Measurements from ENCODE around the gene KRTAP9-3. TPM values are rescaled to one million over a fixed set of nuclear protein-coding genes. Genes with fewer than 3 reads are reported as not detected.

The KRTAP9-3 gene
- total and polyA plus RNA-seq, 2 donors (not counting 3 experiments of a cell fraction or from before 2014, with no cell fraction given): not detected

DNA sequence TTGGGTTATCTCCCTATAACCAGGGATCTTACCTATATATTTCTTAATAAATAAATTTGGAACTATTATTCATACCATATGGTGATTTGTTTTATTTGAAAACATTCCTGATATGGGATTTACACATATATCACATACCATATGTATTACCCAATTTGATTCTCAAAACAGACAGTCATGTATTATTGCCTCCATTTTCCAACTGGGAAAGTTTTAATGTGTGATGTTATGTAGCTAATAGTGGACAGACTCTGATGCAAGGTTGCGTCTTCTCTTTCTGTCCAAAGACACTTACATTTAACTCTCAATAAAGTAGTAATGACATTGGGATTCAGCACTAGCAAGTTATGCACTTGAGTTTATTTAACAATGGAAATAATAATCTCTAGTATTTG lies 24.0 kb downstream of the KRTAP9-3 start:
- no peaks in the 10 kb centered on the region for H3K4me1 ChIP-seq (ENCODE audit: control insufficient read depth, extremely low read depth, insufficient read depth, low read length)
- intact Hi-C loops (cut with micrococcal nuclease) (no loop called here), dilution Hi-C loops (cut with MboI; ENCODE audit: extremely low pct_ligation_motif_present, low sequenced_read_pairs) (no loop called here)
- H3K4me3 ChIP-seq (replicated peaks in 1 of 3; ENCODE audit: insufficient read depth in 1 of 3, low read depth in 1 of 3, low read length in 3 of 3): no peak overlapping the region
- TF ChIP-seq, protein P1, sequence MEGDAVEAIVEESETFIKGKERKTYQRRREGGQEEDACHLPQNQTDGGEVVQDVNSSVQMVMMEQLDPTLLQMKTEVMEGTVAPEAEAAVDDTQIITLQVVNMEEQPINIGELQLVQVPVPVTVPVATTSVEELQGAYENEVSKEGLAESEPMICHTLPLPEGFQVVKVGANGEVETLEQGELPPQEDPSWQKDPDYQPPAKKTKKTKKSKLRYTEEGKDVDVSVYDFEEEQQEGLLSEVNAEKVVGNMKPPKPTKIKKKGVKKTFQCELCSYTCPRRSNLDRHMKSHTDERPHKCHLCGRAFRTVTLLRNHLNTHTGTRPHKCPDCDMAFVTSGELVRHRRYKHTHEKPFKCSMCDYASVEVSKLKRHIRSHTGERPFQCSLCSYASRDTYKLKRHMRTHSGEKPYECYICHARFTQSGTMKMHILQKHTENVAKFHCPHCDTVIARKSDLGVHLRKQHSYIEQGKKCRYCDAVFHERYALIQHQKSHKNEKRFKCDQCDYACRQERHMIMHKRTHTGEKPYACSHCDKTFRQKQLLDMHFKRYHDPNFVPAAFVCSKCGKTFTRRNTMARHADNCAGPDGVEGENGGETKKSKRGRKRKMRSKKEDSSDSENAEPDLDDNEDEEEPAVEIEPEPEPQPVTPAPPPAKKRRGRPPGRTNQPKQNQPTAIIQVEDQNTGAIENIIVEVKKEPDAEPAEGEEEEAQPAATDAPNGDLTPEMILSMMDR (IDR thresholded peaks at IDR 0.05; ENCODE audit: extremely low read depth in 1 of 2, insufficient read depth in 1 of 2, low read depth in 1 of 2, low read length in 2 of 2): no peak
- TF ChIP-seq MYC (IDR thresholded peaks at IDR 0.05; ENCODE audit: low read depth, low read length): no peak
- no peak for TF ChIP-seq JUN (IDR thresholded peaks at IDR 0.05; ENCODE audit: borderline replicate concordance, insufficient read depth, insufficient read length, low read depth)
- no peak for TF ChIP-seq GATA2 (IDR thresholded peaks at IDR 0.05; ENCODE audit: insufficient read depth, insufficient read length, low read depth, low read length)
- no peak for TF ChIP-seq FOS (IDR thresholded peaks at IDR 0.05; ENCODE audit: borderline replicate concordance, insufficient read depth, low read length)
- TF ChIP-seq POLR2AphosphoS5 (IDR thresholded peaks at IDR 0.05; ENCODE audit: insufficient read depth, low read depth, low read length): no peak
- no peak for TF ChIP-seq POLR2A (IDR thresholded peaks at IDR 0.05; ENCODE audit: low read depth, low read length)
- TF ChIP-seq EZH2 (IDR thresholded peaks at IDR 0.05; ENCODE audit: borderline replicate concordance, low read depth, low read length, severe bottlenecking): no peak
- TF ChIP-seq, protein P2, sequence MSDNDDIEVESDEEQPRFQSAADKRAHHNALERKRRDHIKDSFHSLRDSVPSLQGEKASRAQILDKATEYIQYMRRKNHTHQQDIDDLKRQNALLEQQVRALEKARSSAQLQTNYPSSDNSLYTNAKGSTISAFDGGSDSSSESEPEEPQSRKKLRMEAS (IDR thresholded peaks at IDR 0.05; ENCODE audit: insufficient read depth, insufficient read length): no peak
- ChIA-PET CTCF (no interaction called here), POLR2A (no interaction called here)
- no peaks in the 10 kb centered on the region for H3K9me3 ChIP-seq (replicated peaks; ENCODE audit: control insufficient read depth, insufficient read depth, low read length)
- DNase-seq (ENCODE audit: low read depth, low spot score) (no peak), FAIRE-seq (no peak)
- BruUV-seq (replicated peaks): no TSS peak
- H3K27me3 ChIP-seq (ENCODE audit: control insufficient read depth in 2 of 2, insufficient read depth in 2 of 2, low read length in 2 of 2): no peaks in the 10 kb centered on the region
- H3K9me1 ChIP-seq (replicated peaks; ENCODE audit: control insufficient read depth, extremely low read depth, insufficient read depth, low read length): no peaks in the 10 kb centered on the region
- H3K4me2 ChIP-seq (ENCODE audit: insufficient read depth, low read length): no peak overlapping the region
- H3K36me3 ChIP-seq (ENCODE audit: control insufficient read depth in 2 of 2, extremely low read depth in 1 of 2, insufficient read depth in 2 of 2, low read length in 2 of 2): no peaks in the 10 kb centered on the region
- H2AFZ ChIP-seq (ENCODE audit: low read depth, low read length): no peak overlapping the region
- H3K27ac ChIP-seq (ENCODE audit: insufficient read depth, low read depth, low read length): no peak overlapping the region
- no peaks in the 10 kb centered on the region for H3K79me2 ChIP-seq (ENCODE audit: control insufficient read depth, insufficient read depth, low read length)
- H4K20me1 ChIP-seq (replicated peaks; ENCODE audit: control insufficient read depth, extremely low read depth, insufficient read depth, low read length): no peaks in the 10 kb centered on the region
- H3K9ac ChIP-seq (replicated peaks; ENCODE audit: extremely low read depth, insufficient read depth, low read length): no peak overlapping the region
